HL-60 (cell line): Measurements from ENCODE around the gene WDR5.

ENCODE experiments used
- DNase-seq, 2 experiments: peaks; one replicate each; pipeline ENCODE4 v3.0.0-alpha.2; 2010 to 2020; ENCODE audit warnings: low read depth in 1 of 2, low spot score in 1 of 2
- H3K27ac ChIP-seq: fragments of 250-450 bp; sonication (Bioruptor Pico); replicated peaks from 2 replicates; pipeline ENCODE4 v1.5.1; 2020; ENCODE audit warnings: mild to moderate bottlenecking, moderate library complexity
- H3K27me3 ChIP-seq: fragments of 250-450 bp; sonication (Bioruptor Pico); 2 replicates; pipeline ENCODE4 v1.5.1; 2021; ENCODE audit warnings: mild to moderate bottlenecking, moderate library complexity; ENCODE audit not compliant: insufficient read depth, poor library complexity, severe bottlenecking
- H3K4me3 ChIP-seq: replicated peaks from 2 replicates; pipeline ENCODE4 v1.5.1; 2011; ENCODE audit warnings: mild to moderate bottlenecking, control low read depth, low read length; ENCODE audit not compliant: insufficient read depth
- GABPA ChIP-seq: IDR thresholded peaks from 2 replicates; pipeline ENCODE4 v1.6.1; 2012; ENCODE audit warnings: low read depth
- POLR2AphosphoS5 ChIP-seq: IDR thresholded peaks from 2 replicates; pipeline ENCODE4 v1.6.1; 2012; ENCODE audit warnings: low read depth
- SPI1 ChIP-seq: IDR thresholded peaks from 2 replicates; pipeline ENCODE4 v1.6.1; 2012; ENCODE audit warnings: low read depth, mild to moderate bottlenecking, borderline replicate concordance
- TF ChIP-seq, protein P1 (sequence below): IDR thresholded peaks from 2 replicates; pipeline ENCODE4 v1.6.1; 2012; ENCODE audit warnings: low read depth; ENCODE audit not compliant: insufficient replicate concordance
- TF ChIP-seq, protein P2 (sequence below): IDR thresholded peaks from one replicate; pipeline ENCODE4 v1.5.1; 2011; ENCODE audit warnings: low read length, control low read depth, inconsistent platforms; ENCODE audit not compliant: insufficient read depth

Gene WDR5

DNA sequence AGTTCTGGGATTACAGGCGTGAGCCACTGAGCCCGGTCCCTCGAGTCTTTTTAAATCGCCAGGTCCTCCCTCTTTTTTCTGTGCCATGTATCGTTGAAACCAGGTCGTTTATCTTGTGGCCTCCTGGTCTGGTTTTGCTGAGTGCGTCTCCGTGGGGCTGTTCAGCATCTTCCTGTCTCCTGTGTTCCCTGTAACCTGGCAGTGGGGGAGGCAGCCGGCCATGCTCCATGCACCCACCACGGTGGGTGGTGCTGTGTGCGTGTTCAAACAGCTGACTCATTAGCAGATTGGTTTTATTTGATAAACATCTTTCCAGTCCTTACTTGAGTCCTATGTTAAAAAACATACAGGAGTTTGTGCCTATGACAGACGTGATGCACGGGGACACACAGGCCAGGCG is 25.8 kb downstream of the WDR5 start:
- TF ChIP-seq, protein P1, sequence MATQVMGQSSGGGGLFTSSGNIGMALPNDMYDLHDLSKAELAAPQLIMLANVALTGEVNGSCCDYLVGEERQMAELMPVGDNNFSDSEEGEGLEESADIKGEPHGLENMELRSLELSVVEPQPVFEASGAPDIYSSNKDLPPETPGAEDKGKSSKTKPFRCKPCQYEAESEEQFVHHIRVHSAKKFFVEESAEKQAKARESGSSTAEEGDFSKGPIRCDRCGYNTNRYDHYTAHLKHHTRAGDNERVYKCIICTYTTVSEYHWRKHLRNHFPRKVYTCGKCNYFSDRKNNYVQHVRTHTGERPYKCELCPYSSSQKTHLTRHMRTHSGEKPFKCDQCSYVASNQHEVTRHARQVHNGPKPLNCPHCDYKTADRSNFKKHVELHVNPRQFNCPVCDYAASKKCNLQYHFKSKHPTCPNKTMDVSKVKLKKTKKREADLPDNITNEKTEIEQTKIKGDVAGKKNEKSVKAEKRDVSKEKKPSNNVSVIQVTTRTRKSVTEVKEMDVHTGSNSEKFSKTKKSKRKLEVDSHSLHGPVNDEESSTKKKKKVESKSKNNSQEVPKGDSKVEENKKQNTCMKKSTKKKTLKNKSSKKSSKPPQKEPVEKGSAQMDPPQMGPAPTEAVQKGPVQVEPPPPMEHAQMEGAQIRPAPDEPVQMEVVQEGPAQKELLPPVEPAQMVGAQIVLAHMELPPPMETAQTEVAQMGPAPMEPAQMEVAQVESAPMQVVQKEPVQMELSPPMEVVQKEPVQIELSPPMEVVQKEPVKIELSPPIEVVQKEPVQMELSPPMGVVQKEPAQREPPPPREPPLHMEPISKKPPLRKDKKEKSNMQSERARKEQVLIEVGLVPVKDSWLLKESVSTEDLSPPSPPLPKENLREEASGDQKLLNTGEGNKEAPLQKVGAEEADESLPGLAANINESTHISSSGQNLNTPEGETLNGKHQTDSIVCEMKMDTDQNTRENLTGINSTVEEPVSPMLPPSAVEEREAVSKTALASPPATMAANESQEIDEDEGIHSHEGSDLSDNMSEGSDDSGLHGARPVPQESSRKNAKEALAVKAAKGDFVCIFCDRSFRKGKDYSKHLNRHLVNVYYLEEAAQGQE, result no peak
- no peak for TF ChIP-seq SPI1
- TF ChIP-seq, protein P2, sequence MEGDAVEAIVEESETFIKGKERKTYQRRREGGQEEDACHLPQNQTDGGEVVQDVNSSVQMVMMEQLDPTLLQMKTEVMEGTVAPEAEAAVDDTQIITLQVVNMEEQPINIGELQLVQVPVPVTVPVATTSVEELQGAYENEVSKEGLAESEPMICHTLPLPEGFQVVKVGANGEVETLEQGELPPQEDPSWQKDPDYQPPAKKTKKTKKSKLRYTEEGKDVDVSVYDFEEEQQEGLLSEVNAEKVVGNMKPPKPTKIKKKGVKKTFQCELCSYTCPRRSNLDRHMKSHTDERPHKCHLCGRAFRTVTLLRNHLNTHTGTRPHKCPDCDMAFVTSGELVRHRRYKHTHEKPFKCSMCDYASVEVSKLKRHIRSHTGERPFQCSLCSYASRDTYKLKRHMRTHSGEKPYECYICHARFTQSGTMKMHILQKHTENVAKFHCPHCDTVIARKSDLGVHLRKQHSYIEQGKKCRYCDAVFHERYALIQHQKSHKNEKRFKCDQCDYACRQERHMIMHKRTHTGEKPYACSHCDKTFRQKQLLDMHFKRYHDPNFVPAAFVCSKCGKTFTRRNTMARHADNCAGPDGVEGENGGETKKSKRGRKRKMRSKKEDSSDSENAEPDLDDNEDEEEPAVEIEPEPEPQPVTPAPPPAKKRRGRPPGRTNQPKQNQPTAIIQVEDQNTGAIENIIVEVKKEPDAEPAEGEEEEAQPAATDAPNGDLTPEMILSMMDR, result no peak
- TF ChIP-seq GABPA, result no peak
- TF ChIP-seq POLR2AphosphoS5, result no peak

DNA sequence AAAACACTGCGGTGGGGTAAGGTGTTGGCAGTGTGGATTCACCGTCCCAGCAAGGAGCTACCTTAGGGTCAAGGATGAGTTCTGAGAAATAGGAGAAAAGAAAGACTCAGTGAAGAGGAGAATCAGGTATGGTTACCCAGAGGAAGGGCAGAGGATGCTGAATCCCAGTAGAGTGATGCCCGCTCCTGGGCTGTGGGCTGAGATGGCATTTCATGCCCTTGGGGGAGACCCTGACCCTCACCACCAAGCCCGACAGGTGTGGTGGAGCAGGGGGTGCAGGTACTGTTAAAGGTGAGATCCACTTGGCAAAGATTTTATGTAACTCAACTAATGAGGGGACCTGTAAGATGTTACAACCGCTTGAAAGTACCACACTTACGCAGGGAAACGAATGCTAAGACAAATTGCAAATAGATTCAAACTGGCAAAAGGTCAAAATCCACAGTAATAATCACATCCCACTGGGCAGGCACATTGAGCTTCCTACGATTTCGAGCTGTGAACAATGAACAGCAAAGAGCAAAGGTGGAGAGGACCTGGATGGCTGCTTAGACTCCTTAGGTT is 26.4 kb downstream of the WDR5 start:
- Histone ChIP-seq H3K4me3 (no peak overlapping the region), H3K27ac (no peak overlapping the region), H3K27me3 (no peaks in the 10 kb centered on the region)
- DNase-seq, result no peak
- TF ChIP-seq POLR2AphosphoS5, result no peak; the same call in 1 of the 2 replicates
- no peak for TF ChIP-seq SPI1
- TF ChIP-seq, protein P2, result no peak

More for the DNA sequence above, 25.8 kb downstream of the WDR5 start:
- DNase-seq, result no peak
- no peak overlapping the region for H3K27ac ChIP-seq
- H3K27me3 ChIP-seq, result no peaks in the 10 kb centered on the region
- H3K4me3 ChIP-seq, result no peak overlapping the region

- Histone ChIP-seq H3K4me3 (no peak overlapping the region), H3K27ac (no peak overlapping the region), H3K27me3 (no peaks in the 10 kb centered on the region)
- DNase-seq, result no peak
- TF ChIP-seq POLR2AphosphoS5, result no peak
- no peak for TF ChIP-seq GABPA
- TF ChIP-seq, protein P2, result no peak
- TF ChIP-seq, protein P1, result no peak
- no peak for TF ChIP-seq SPI1
These were observed 27.1 kb downstream of the WDR5 start for GRCh38 chr9:134162926-134163370.
